AG10803 (cell line): ENCODE data around the gene METTL22.

ENCODE experiments used
- DNase-seq: peaks from one replicate; pipeline ENCODE4 v3.0.0; 2010; ENCODE audit warnings: low read depth
- H3K4me3 ChIP-seq: 2 replicates; pipeline ENCODE4 v1.5.1; 2011; ENCODE audit warnings: mild to moderate bottlenecking, low read length, control low read depth
- CTCF ChIP-seq: conservative IDR thresholded peaks from 2 replicates; pipeline ENCODE4 v1.5.1; 2011; ENCODE audit warnings: mild to moderate bottlenecking, low read length, control low read depth, inconsistent platforms

The METTL22 gene

GRCh38 chr16:8631818-8632465, 10.4 kb downstream of the METTL22 start:
- no peak overlapping the region for H3K4me3 ChIP-seq
- no peak for TF ChIP-seq CTCF
- no peak for DNase-seq

- no peak for TF ChIP-seq CTCF
- H3K4me3 ChIP-seq = no peak overlapping the region
- no peak for DNase-seq
Measured at GRCh38 chr16:8632675-8633182, 11.2 kb downstream of the METTL22 start.

- H3K4me3 ChIP-seq = no peak overlapping the region
- peak; percentile 65 for TF ChIP-seq CTCF
- DNase-seq = peak; percentile 25
Measured at GRCh38 chr16:8634991-8635736, 13.7 kb downstream of the METTL22 start.

- no peak for TF ChIP-seq CTCF
- H3K4me3 ChIP-seq = no peak overlapping the region
- no peak for DNase-seq
Measured at GRCh38 chr16:8639694-8640093, 18.2 kb downstream of the METTL22 start.

- no peak overlapping the region for H3K4me3 ChIP-seq
- no peak for DNase-seq
- TF ChIP-seq CTCF = no peak
Measured at GRCh38 chr16:8641671-8642070, 20.2 kb downstream of the METTL22 start.

GRCh38 chr16:8642146-8642545, 20.6 kb downstream of the METTL22 start:
- TF ChIP-seq CTCF = no peak
- no peak for DNase-seq
- H3K4me3 ChIP-seq = no peak overlapping the region
